ENCODE measurements around the gene PMEL.
"Not testable (repeated sequence)": the region's sequence is repeated elsewhere in the genome, so short reads cannot be mapped to it uniquely, and the experiment has no call there.

Gene PMEL

DNA sequence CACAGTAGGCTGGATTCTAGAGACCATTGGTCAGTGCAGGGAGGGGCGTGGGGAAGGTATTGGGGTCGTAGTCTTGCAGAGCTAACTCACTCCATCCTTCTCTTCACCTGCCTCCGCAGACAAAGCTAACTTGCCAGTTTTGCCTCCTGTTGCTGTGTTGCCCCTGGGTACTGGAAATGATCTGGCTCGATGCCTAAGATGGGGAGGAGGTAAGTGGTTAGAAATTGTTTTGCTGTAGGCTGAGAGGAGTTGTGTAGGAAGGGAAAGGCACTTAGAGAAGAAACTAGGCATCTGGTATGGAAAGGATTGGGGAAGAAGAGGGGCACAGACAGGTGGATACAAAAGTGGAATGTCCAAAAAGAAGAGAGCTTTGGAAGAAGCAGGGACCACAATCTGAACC lies 23.8 kb downstream of the PMEL start:
- DNase-seq = no peak

- DNase-seq = peak; percentile 91 to 94 (median 92)
These were observed 25.6 kb downstream of the PMEL start for GRCh38 chr12:55940065-55940732.

DNA sequence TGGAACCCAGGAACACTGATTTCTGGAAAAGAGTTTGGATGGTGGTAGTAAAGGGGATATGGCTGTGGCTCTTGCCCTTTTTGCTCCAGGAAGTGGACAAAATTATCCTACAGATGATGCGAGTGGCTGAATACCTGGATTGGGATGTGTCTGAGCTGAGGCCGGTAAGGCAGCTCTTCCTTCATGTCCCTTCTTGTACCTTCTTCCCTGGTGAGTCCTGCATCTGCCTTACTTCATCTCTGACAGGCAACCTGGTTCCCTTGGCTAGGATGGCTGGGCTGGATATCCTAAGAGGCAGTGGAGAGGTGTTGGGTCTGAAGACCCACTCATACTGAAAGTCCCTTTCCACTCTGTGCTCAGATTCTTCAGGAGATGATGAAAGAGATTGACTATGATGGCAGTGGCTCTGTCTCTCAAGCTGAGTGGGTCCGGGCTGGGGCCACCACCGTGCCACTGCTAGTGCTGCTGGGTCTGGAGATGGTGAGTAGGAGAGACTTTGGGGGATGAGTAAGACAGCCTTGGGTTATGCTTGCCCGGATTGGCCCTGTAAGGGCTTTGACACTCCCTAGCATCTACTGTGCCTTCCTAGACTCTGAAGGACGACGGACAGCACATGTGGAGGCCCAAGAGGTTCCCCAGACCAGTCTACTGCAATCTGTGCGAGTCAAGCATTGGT lies 26.9 kb downstream of the PMEL start:
- no peak for DNase-seq

- no peak for DNase-seq
These were observed 27.9 kb downstream of the PMEL start for GRCh38 chr12:55937981-55938380.

DNA sequence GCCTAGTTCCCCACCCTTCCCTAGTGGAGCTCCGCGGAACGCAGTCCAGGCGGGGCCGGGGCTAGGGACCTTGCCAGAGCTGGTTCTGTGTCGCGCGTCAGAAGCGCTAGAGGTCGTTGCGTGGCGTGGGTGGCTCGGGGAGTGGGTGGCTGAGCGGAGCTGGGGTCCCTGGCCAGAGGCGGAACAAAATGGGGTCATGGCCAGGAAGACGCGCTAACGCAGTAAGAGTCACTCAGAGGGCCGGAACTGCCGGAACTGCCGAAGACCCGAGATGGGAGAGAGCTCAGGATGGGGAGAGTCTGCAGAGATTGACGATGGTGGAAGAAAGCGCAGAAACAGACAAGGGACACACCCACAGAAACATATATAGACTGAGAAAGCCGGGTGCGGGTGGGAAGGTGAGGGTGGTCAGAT lies 30.1 kb downstream of the PMEL start:
- DNase-seq = no peak

GRCh38 chr12:55934773-55935172 lies 31.1 kb downstream of the PMEL start:
- no peak for DNase-seq

- no peak for DNase-seq
These were observed 31.8 kb downstream of the PMEL start for GRCh38 chr12:55933799-55934742.

DNA sequence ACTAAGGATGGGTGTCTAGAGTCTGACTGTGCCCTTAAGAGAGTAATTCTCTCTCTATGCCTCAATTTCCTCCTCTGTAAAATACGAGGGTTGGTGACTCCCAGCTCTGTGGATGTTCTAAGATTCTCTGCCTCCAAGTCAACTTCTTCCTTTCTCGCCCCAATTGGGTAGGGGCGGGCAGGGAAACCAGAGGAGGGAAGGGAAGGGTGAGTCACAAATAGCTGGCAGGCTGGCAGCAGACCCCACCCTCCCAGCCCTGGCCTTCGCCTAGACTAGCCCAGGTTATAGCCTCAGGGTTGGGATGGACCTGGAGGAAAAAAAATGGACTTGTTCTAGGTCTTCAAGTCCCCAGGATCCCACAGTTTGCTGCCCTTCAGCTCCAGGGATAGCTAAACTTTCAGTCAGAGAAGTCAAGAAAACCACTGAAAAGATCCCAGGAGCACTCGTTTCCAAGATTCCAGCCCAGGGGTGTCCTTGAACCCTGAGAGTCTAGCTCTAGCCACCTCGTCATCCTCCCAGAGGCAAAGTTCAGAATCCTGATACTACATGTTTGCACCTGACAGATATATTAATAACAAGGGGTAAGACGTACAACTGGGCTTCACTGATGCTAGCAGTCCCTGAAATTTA lies 32.6 kb downstream of the PMEL start:
- peak; percentile 35 to 57 (median 48) for DNase-seq

DNA sequence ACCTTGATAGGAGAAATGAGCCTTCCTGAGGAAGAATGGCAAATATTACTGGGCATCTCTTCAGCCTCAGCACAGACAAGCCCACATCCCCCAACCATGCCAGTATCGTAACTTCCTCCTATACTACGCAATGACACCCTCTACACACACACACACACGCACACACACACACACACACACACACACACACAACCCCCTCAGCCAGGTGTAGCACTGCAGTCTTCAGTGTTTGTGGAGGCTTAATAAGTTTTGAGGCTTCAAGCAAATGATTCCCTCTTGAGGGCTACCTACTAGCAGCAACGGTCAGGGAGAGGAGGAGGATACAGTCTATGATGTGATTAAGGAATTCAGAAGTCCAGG lies 33.3 kb downstream of the PMEL start:
- DNase-seq = peak; percentile 22 to 52 (median 50)

DNA sequence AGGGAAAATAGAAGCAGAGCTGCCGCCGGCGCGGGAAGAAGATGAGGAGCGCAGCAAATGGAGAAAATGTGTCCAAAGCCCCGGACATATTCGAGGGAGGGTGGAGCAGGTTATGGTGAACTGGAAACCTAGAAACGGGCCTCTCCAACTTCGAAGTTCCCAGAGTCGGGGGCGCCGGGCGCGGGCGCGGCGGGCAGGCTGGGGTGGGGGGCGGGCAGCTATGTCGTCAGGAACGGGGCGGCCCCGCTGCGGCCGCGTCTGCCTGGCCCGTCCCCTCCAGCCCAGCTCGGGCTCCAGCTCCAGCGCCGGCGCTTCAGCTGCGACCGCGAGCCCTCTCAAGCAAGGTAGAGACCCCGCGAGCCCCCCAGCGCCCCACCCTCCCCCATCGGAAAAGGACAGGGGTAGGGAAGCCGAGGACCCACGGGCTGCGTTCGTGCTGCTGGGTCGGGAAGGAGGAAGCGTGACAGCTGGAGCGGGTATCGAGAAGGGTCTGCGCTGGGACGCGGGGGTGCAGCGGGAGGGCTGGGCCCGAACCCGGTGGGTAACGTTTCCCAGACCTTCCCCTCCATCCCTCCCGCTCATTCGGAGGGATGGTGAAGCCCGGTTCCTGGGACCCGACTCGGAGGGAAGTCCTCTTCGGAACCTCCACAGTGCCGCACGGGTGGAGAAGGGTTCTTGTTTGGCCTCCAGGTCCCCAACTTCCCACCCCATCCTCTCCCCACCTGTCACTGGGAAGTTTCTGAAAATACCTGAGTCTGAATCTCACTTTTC lies 33.9 kb downstream of the PMEL start:
- DNase-seq = peak; percentile 31 to 72 (median 54)

- peak in 2 of 4 experiments; percentile 25 to 32 for DNase-seq
These were observed 34.5 kb downstream of the PMEL start for GRCh38 chr12:55931317-55931779.

DNA sequence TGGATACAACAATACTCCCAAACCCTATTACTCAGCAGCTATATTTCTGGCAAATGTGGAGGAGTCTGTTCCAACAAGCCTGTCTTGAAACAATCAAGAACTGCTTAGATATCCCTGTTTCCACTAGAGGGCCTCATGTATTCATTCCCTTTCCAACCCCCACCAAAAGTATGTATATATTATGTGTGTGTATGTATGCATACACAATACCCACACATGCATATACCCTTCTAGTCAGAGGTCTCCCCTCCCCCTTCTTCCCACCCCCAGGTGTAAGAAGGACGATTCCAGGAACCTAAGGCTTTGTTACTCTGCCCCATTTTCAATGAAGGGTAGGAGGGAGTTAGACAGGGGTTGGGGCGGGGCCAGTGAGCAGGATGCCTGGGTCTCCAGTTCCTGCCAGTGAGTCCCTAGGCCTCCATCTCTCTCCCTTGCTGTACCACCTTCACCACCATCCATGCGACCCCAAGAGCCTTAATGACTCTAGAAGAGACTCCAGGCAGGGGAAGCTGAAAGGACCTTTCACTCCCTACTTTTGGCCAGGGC lies 35.0 kb downstream of the PMEL start, which contains the start of gene DGKA:
TSS of gene DGKA (plus strand) at position 392 of the 546 bp plus-strand sequence. CDS start 5,342 bp downstream, outside the sequence.
- DNase-seq = peak; percentile 29 to 76 (median 54)

DNA sequence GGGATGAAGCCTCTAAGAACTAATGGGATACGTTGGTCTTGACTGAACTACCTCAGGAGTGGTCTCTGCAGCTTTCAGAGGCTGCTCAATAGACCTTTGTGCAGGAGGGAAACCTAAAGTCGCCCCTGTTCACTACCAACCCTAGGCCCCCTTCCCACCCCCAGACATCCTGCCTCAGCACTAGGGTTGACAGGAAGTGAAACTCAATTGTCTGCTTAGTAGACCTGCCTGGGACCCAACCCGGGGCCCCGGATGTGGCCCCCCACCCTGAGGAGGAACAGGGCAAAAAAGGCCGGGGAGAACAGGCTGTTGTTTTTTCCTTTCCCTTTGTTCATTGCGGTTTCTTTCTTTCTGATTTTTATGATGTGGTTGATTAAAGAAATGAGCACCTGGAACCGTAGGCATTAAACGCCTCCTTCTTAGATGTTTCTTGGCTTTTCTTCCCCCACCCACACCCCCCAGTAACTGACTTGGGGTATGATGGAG lies 36.5 kb downstream of the PMEL start:
- DNase-seq = peak in 3 of 4 experiments; percentile 13 to 40 (median 37)

DNA sequence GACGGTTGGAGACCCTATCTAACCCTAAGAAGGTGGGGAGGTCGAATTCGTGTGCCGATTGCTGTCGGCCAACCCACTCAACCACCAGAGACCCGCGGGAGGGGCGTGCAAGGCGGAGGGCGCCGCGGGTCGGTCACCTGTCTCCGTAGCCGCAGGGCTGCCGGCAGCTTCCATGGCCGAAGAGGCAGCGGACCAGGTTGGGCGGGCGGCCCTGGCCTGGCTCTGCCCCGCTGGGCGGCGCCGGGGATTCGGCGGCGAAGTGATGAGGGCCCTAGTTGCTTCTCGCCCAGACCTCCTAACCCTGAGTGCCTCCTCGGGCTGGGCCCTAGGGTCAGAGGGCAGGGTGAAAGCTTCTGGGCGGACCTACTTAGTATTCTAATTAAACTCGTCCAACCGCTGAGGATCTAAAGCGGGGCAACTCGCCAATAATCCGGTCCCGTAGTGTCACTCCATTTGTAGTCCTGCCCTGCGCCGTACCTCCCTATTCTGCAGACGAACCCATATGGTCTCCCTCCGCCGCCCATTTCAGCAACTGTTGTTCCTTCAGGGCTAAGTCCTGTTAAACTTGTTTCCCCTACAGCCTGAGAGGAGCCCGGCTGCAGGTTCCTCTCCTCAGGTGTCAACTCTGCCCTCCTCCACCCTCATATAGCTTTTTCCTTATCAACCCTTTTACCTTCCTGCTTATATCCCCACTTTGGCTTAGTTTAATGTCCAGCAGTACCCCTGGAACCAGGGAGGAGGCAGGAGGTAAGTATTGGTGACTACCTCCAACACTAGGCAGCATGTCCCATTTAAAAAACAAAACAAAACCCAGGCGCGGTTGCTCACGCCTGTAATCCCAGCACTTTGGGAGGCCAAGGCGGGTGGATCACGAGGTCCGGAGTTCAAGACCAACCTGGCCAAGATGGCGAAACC lies 38.0 kb downstream of the PMEL start, which contains the start of gene PYM1:
TSS of gene PYM1 (minus strand) at position 307 of the 915 bp plus-strand sequence. CDS start at position 174, 133 bp downstream.
- peak; percentile 94 to 97 (median 95) for DNase-seq

- DNase-seq = peak; percentile 88 to 93 (median 90)
These were observed 38.9 kb downstream of the PMEL start for GRCh38 chr12:55926738-55927587.

- no peak for DNase-seq
These were observed 39.7 kb downstream of the PMEL start for GRCh38 chr12:55925870-55926737.

DNA sequence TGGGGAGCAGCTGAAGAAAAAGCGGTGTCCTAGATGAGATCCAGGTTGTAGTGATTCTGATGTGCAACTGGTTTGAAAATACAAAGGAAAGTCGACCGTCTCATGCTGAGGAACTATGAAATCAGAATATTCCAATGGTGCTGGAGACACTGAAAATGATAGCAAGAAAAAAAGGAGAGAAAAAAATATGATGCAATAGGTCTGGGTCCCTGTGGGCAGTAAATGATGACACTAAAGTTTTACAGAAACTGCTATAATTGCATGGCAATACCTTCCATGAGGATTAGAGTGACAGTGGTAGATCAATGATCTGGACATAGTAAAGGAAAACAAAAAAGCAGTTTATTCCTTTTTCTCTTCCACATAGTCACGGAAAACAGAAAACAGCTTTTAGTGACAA lies 40.5 kb downstream of the PMEL start:
- DNase-seq = no peak

- DNase-seq = not testable (repeated sequence)
These were observed 42.2 kb downstream of the PMEL start for GRCh38 chr12:55923648-55924047.
